Astrocyte (in vitro differentiated cells and primary cell): ENCODE results near the gene ADARB2.

Experiments
- EZH2 ChIP-seq: IDR thresholded peaks from 2 replicates; pipeline ENCODE4 v1.6.1; 2012; ENCODE audit warnings: mild to moderate bottlenecking, low read length, inconsistent platforms; ENCODE audit not compliant: insufficient read depth
- TF ChIP-seq, protein P1 (sequence below): IDR thresholded peaks from 2 replicates; pipeline ENCODE4 v1.5.1; 2011; ENCODE audit warnings: low read depth, mild to moderate bottlenecking, inconsistent platforms, low read length, moderate library complexity; ENCODE audit not compliant: insufficient read depth

DNA sequence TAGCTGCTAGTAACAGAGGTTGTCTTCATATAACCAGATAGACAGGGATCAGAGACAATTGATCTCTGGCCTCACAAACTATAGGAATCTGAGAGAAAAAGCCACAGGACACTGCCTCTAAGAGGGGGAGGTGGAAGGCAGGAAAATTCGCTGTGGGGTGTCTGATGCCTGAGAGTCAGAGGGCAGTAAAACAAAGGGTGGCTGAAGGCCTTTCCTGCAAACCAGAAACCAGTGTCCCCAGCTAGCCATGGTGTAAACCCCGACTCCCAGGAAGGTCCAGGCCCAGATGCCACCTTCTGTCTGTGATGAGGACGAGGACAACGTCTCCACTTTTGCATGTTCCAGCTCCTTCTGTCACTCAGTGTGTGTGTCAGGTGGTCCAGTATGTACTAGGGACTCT, 215.1 kb downstream of the ADARB2 start:
- TF ChIP-seq, protein P1, sequence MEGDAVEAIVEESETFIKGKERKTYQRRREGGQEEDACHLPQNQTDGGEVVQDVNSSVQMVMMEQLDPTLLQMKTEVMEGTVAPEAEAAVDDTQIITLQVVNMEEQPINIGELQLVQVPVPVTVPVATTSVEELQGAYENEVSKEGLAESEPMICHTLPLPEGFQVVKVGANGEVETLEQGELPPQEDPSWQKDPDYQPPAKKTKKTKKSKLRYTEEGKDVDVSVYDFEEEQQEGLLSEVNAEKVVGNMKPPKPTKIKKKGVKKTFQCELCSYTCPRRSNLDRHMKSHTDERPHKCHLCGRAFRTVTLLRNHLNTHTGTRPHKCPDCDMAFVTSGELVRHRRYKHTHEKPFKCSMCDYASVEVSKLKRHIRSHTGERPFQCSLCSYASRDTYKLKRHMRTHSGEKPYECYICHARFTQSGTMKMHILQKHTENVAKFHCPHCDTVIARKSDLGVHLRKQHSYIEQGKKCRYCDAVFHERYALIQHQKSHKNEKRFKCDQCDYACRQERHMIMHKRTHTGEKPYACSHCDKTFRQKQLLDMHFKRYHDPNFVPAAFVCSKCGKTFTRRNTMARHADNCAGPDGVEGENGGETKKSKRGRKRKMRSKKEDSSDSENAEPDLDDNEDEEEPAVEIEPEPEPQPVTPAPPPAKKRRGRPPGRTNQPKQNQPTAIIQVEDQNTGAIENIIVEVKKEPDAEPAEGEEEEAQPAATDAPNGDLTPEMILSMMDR, result no peak
- TF ChIP-seq EZH2, result no peak
